Kidney (tissue), 14 donors: ENCODE data around the gene FBXW12. TPM values are rescaled to one million over a fixed set of nuclear protein-coding genes. Genes with fewer than 3 reads are reported as not detected.
"Not testable (repeated sequence)": the region's sequence is repeated elsewhere in the genome, so short reads cannot be mapped to it uniquely, and the experiment has no call there.

Source experiments
- DNase-seq, 5 donors: peaks; one replicate each; pipeline ENCODE4 v3.0.0-alpha.2; 2013 to 2020
- FAIRE-seq: peaks from 2 replicates; lab custom pipeline; 2012; peaks lifted over from hg19 to GRCh38; lab: Jason Lieb, UNC
- H3K27ac ChIP-seq, 2 donors: one replicate each; pipeline ENCODE4 v1.7.0; 2013; ENCODE audit warnings: low read depth in 2 of 2, low read length in 2 of 2, inconsistent platforms in 1 of 2
- H3K27me3 ChIP-seq: one replicate; pipeline ENCODE4 v1.7.1; 2013; ENCODE audit warnings: low read length, inconsistent platforms; ENCODE audit not compliant: control insufficient read depth, insufficient read depth
- H3K36me3 ChIP-seq, 3 donors: one replicate each; pipeline versions ENCODE4 v1.7.0 to v1.7.1; 2013; ENCODE audit warnings: low read length in 3 of 3, control low read depth in 1 of 3, inconsistent platforms in 1 of 3; ENCODE audit not compliant: insufficient read depth in 3 of 3, control insufficient read depth in 2 of 3
- H3K4me1 ChIP-seq, 3 donors: one replicate each; pipeline versions ENCODE4 v1.7.0 to v1.7.1; 2013; ENCODE audit warnings: low read length in 3 of 3, inconsistent platforms in 1 of 3, low read depth in 1 of 3; ENCODE audit not compliant: control insufficient read depth in 2 of 3, insufficient read depth in 2 of 3
- H3K4me3 ChIP-seq, 3 donors: one replicate each; pipeline versions ENCODE4 v1.7.0 to v1.8.1; 2013; ENCODE audit warnings: low read length in 3 of 3, control low read depth in 1 of 3, inconsistent platforms in 1 of 3
- H3K9ac ChIP-seq, 3 donors: one replicate each; pipeline versions ENCODE4 v1.7.0 to v1.7.1; 2013; ENCODE audit warnings: low read length in 3 of 3, control low read depth in 1 of 3, inconsistent platforms in 1 of 3
- H3K9me3 ChIP-seq, 3 donors: one replicate each; pipeline versions ENCODE4 v1.7.0 to v1.7.1; 2013; ENCODE audit warnings: low read length in 3 of 3, control low read depth in 1 of 3, inconsistent platforms in 1 of 3; ENCODE audit not compliant: control insufficient read depth in 2 of 3, insufficient read depth in 1 of 3
- CTCF ChIP-seq: IDR thresholded peaks from 3 replicates; pipeline ENCODE4 v1.5.1; 2012; ENCODE audit warnings: mild to moderate bottlenecking, moderate library complexity, borderline replicate concordance; ENCODE audit not compliant: insufficient read depth; ENCODE audit errors: extremely low read depth
- intact Hi-C: fragments of 100-400 bp; cut with DNase I; formaldehyde crosslinking; loops from one replicate; pipeline ENCODE4 v1.11.1; 2022
- polyA plus RNA-seq: library from polyadenylated mRNA; stranded (reverse); fragments of 350-450 nt; fragmentation: Illumina TruSeq; extraction: RNeasy Lipid Tissue Mini Kit (QIAGEN cat#74804); gene quantifications from one replicate; pipeline ENCODE4 v1.2.3, GENCODE V29; 2014; ENCODE audit warnings: low read depth, low replicate concordance; ENCODE audit not compliant: insufficient read depth
- total RNA-seq: library from RNA; stranded (reverse); fragmentation: NEBNext Ultra II Directional; extraction: Animal tissue kit (Norgen Biotek cat#: 25700); gene quantifications from one replicate; pipeline ENCODE4 v1.2.1, GENCODE V29; 2021
- donor health status: control.
- donor health status: control.
- donor health status: control.
- donor health status: control.
- donor health status: control.
- donor health status: DM: yes; HTN: yes; CAD: no.
- donor health status: Normal renal cell carcinoma (clear cell type).

Gene FBXW12
- total and polyA plus RNA-seq, 2 donors from 2014 or later, result not detected

DNA sequence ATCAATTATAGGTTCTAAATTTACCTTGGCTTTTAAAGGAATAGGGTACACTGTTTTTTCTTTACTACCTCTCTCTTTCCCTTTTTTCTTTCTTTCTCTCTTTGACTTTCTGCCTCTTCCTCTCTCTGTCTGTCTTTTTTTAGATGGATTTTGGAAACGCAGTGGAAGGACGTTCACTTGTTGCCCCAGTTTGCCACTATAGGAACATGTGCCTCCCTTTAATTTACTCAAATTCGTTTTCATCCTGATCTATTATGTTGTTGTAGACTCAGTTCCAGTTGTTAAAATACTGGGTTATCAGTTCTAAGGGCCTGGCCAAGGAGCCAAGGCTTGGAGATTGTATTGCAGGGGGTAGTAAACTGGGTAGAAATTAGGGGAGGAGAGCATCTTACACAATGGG, 37.4 kb upstream of the FBXW12 start:
- no peaks in the 10 kb centered on the region for H3K36me3 ChIP-seq
- no peaks in the 10 kb centered on the region for H3K27me3 ChIP-seq
- no peaks in the 10 kb centered on the region for H3K9me3 ChIP-seq
- no peak for TF ChIP-seq CTCF
- no peak for FAIRE-seq
- H3K4me3 ChIP-seq, result no peak overlapping the region
- H3K9ac ChIP-seq, result no peak overlapping the region
- H3K4me1 ChIP-seq, result no peaks in the 10 kb centered on the region
- no peak overlapping the region for H3K27ac ChIP-seq
- intact Hi-C loops, result no loop called here
- DNase-seq, result no peak

GRCh38 chr3:48335286-48335685, 36.7 kb upstream of the FBXW12 start:
- intact Hi-C loops, H3K9me3 ChIP-seq, FAIRE-seq, H3K4me3 ChIP-seq, H3K9ac ChIP-seq, H3K27me3 ChIP-seq, H3K4me1 ChIP-seq, H3K27ac ChIP-seq, DNase-seq, H3K36me3 ChIP-seq: not testable (repeated sequence)

DNA sequence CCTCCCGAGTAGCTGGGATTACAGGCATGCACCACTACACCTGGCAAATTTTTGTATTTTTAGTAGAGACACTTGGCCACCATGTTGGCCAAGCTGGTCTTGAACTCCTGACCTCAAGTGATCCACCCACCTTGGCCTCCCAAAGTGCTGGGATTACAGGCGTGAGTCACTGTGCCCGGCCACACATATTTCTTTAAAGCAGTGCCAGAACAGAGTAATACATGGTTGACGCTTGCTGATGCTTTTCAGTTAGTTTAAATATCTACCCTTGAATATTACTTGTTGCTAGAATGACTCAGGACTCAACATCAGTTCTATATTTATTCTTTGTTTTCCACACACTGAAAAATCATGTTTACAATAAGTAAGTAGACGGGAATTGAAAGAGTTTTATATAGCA, 34.5 kb upstream of the FBXW12 start:
- H3K9me3 ChIP-seq, H3K27ac ChIP-seq, H3K4me3 ChIP-seq, H3K36me3 ChIP-seq, DNase-seq, H3K27me3 ChIP-seq, H3K9ac ChIP-seq, FAIRE-seq, intact Hi-C loops, H3K4me1 ChIP-seq: not testable (repeated sequence)

DNA sequence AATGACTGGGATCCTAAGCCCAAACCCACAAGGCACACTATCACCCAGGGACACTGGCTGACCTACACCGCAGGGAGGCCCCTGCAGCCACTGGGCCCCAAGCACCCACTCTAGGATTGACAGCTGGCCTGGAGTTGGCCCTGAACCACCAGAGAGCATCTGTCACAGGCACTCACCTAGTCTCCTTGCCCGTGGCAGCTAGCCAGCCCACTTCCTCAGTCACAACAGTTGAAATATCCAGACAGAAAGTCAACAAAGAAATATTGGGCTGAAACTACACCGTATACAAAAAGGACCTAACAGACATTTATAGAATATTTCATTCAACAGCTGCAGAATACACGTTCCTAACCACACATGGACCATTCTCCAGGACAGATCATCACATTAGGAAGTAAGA, 33.4 kb upstream of the FBXW12 start:
- TF ChIP-seq CTCF, result no peak
- Histone ChIP-seq H3K9ac (no peak overlapping the region), H3K9me3 (no peaks in the 10 kb centered on the region), H3K4me3 (no peak overlapping the region), H3K36me3 (no peaks in the 10 kb centered on the region), H3K4me1 (no peaks in the 10 kb centered on the region), H3K27me3 (no peaks in the 10 kb centered on the region), H3K27ac (no peak overlapping the region)
- FAIRE-seq, result no peak
- DNase-seq, result no peak
- intact Hi-C loops, result no loop called here

- no peak for DNase-seq
- Histone ChIP-seq H3K4me3 (no peak overlapping the region), H3K4me1 (no peaks in the 10 kb centered on the region), H3K9me3 (no peaks in the 10 kb centered on the region), H3K27me3 (no peaks in the 10 kb centered on the region), H3K9ac (no peak overlapping the region), H3K27ac (no peak overlapping the region), H3K36me3 (no peaks in the 10 kb centered on the region)
- TF ChIP-seq CTCF, result no peak
- intact Hi-C loops, result no loop called here
- no peak for FAIRE-seq
Measured at GRCh38 chr3:48343432-48343831, 28.6 kb upstream of the FBXW12 start.
